Heart left ventricle (tissue), 16 donors: ENCODE measurements around the gene ZNF397. TPM values are rescaled to one million over a fixed set of nuclear protein-coding genes. Genes with fewer than 3 reads are reported as not detected.
A peak's percentile ranks its signal among the peaks of the same experiment; 100 is the strongest.

Source experiments
- ATAC-seq, 4 donors: fragments of 200-7000 bp; cut with Tn5 transposase; one replicate each; pipeline ENCODE4 v1.9.1; 2020 to 2022; ENCODE audit warnings: moderate library complexity in 4 of 4, mild to moderate bottlenecking in 3 of 4, moderate number of reproducible peaks in 1 of 4
- DNase-seq, 5 donors: peaks; one replicate each; pipeline ENCODE4 v3.0.0-alpha.2; 2020
- H3K27ac ChIP-seq, 12 donors: fragments of 200-600 bp; sonication (generic) in 4 of 12; one replicate each; pipeline versions ENCODE4 v1.5.0 to v1.8.0; 2016 to 2022; ENCODE audit warnings: mild to moderate bottlenecking in 2 of 12
- H3K27me3 ChIP-seq, 9 donors: fragments of 200-600 bp; sonication (generic) in 2 of 9; one replicate each; pipeline versions ENCODE4 v1.5.1 to v1.8.0; 2016 to 2022; ENCODE audit warnings: mild to moderate bottlenecking in 3 of 9
- H3K36me3 ChIP-seq, 9 donors: fragments of 200-600 bp; sonication (generic) in 2 of 9; one replicate each; pipeline versions ENCODE4 v1.5.0 to v1.8.0; 2018 to 2022; ENCODE audit warnings: mild to moderate bottlenecking in 2 of 9
- H3K4me1 ChIP-seq, 12 donors: fragments of 200-600 bp; sonication (generic) in 4 of 12; one replicate each; pipeline versions ENCODE4 v1.5.0 to v1.8.0; 2016 to 2022; ENCODE audit warnings: mild to moderate bottlenecking in 3 of 12
- H3K4me3 ChIP-seq, 12 donors: fragments of 200-600 bp; sonication (generic) in 4 of 12; one replicate each; pipeline versions ENCODE4 v1.5.0 to v1.8.0; 2017 to 2022; ENCODE audit warnings: mild to moderate bottlenecking in 9 of 12, moderate library complexity in 4 of 12
- H3K9me3 ChIP-seq, 12 donors: fragments of 200-600 bp; sonication (generic) in 4 of 12; one replicate each; pipeline versions ENCODE4 v1.5.0 to v1.8.0; 2016 to 2022; ENCODE audit warnings: mild to moderate bottlenecking in 1 of 12
- CTCF ChIP-seq, 12 donors: fragments of 200-600 bp; sonication (generic) in 4 of 12; IDR thresholded peaks; one replicate each; pipeline versions ENCODE4 v1.5.0 to v1.8.0; 2018 to 2022; ENCODE audit warnings: antibody characterized with exemption in 12 of 12, mild to moderate bottlenecking in 5 of 12
- POLR2A ChIP-seq, 2 donors: fragments of 450-650 bp; IDR thresholded peaks; one replicate each; pipeline ENCODE4 v1.6.1; 2017; ENCODE audit warnings: antibody characterized with exemption in 2 of 2, mild to moderate bottlenecking in 2 of 2, moderate library complexity in 2 of 2
- WGBS, 4 donors: extraction: QIAGEN DNeasy Blood & Tissue Kit in 2 of 4; methylation state at CpG; one replicate each; pipeline versions ENCODE4 v1.1.5 to v1.1.7; 2013 to 2018; 5-methylcytosine and 5-hydroxymethylcytosine counted together
- intact Hi-C, 10 donors: fragments of 100-400 bp; cut with DNase I; formaldehyde crosslinking; loops; one replicate each; pipeline versions ENCODE4 v1.11.1 to v1.14.2; 2022
- polyA plus RNA-seq, 2 donors: library from polyadenylated mRNA; stranded (reverse); fragments of 200-250 nt; gene quantifications; one replicate each; pipeline ENCODE4 v1.2.3, GENCODE V29; 2013
- total RNA-seq, 9 donors: library from RNA; depleted of rRNA in 2 of 9; stranded (reverse); fragments of >200 nt in 2 of 9; fragmentation: NEBNext Ultra II Directional in 3 of 9; extraction: Animal tissue kit (Norgen Biotek cat#: 25700) in 3 of 9; gene quantifications; one replicate each; pipeline versions ENCODE4 v1.1.0 to v1.2.4, GENCODE V29; 2016 to 2023
- donor health status: ischemic (EF 13 %, LVEDD 7.1; RV severe dilation, severe dysfunction).
- donor health status: healthy with polysubstance abuse.
- donor health status: DM: no; HTN: yes; CAD: no.
- donor health status: DM: no; HTN: no; CAD: no.
- donor health status: ischemic (EF 25% LVEDD 6.9; RV normal size, moderate dysfunction).
- donor health status: ischemic (EF 25% LVEDD 5.7; RV mildly dilated, moderate dysfunction).
- donor health status: healthy.
- donor health status: DM: yes; HTN: yes; CAD: no.
- donor health status: ischemic (EF 35%, LVEDD 5.7; RV mildly dilated, moderate dysfunction).
- donor health status: nonischemic (EF 11% LVEDD 7.7; RV severe dilation, severe dysfunction).
- donor health status: DM: yes; HTN: yes; CAD: no.
- donor health status: PGD.
- donor health status: ischemic (EF 29% LVEDD 5.4; RV normal size, mild dysfunction).
- donor health status: nonischemic (EF 23%, LVEDD 6.1; RV moderate dilation, normal function).

ZNF397 gene
- total and polyA plus RNA-seq, 11 donors: 7.8 to 20.0 (median 13.8) TPM

- 60 to 85% (median 81%) methylated on average over 2 of the region's 2 CpGs for WGBS, 4 donors
- peak overlapping the region in 1 of 12 donors; percentile 25 for H3K27ac ChIP-seq
- H3K4me1 ChIP-seq: peaks cover 0 to 29% (median 9%) of the 10 kb centered on the region in 12 donors
- H3K27me3 ChIP-seq: no peaks in the 10 kb centered on the region
- peaks cover 2 to 63% (median 32%) of the 10 kb centered on the region in 9 donors for H3K36me3 ChIP-seq
- intact Hi-C loops: loop anchor here in 3 of 10 donors (10.0 kb wide), 2 partner anchors 49 to 51 kb away; partner anchors contain the start of genes ZNF24 (in 2 of the 3) and ZNF397 (in 1 of the 3)
- ATAC-seq: peak in 2 of 4 donors; percentile 47 to 54
- H3K4me3 ChIP-seq: no peak overlapping the region
- TF ChIP-seq CTCF (IDR thresholded peaks at IDR 0.05) (no peak), POLR2A (IDR thresholded peaks at IDR 0.05) (no peak)
- H3K9me3 ChIP-seq: peaks cover 0 to 32% (median 14%) of the 10 kb centered on the region in 12 donors
- DNase-seq: no peak
Observed at GRCh38 chr18:35296060-35296459, 55.2 kb downstream of the ZNF397 start.

- peaks cover 4 to 100% (median 70%) of the 10 kb centered on the region in 12 donors for H3K9me3 ChIP-seq
- no peak for TF ChIP-seq CTCF (IDR thresholded peaks at IDR 0.05)
- DNase-seq (no peak), ATAC-seq (peak in 1 of 4 donors; percentile 34)
- 51 to 62% (median 56%) methylated on average over 4 of the region's 4 CpGs for WGBS, 4 donors
- H3K36me3 ChIP-seq: peaks cover 10 to 83% (median 30%) of the 10 kb centered on the region in 9 donors
- H3K4me3 ChIP-seq: no peak overlapping the region
- intact Hi-C loops: loop anchor here in 1 of 10 donors (10.0 kb wide), 1 partner anchor 59 kb away; the partner anchor contains the start of gene ZNF397
- H3K4me1 ChIP-seq: peaks cover 0 to 4% (median 0%) of the 10 kb centered on the region in 12 donors
- no peaks in the 10 kb centered on the region for H3K27me3 ChIP-seq
- no peak overlapping the region for H3K27ac ChIP-seq
Observed at GRCh38 chr18:35303610-35304009, 62.8 kb downstream of the ZNF397 start.

GRCh38 chr18:35306588-35307250 lies 65.9 kb downstream of the ZNF397 start:
- no peaks in the 10 kb centered on the region for H3K27me3 ChIP-seq

More at GRCh38 chr18:35306588-35307250, 65.9 kb downstream of the ZNF397 start:
- Histone ChIP-seq H3K4me3 (no peak overlapping the region), H3K4me1 (peaks cover 0 to 4% (median 0%) of the 10 kb centered on the region in 12 donors), H3K27ac (no peak overlapping the region), H3K36me3 (peaks cover 10 to 63% (median 22%) of the 10 kb centered on the region in 9 donors), H3K9me3 (peaks cover 4 to 100% (median 80%) of the 10 kb centered on the region in 12 donors)
- WGBS, 4 donors: 94 to 99% (median 98%) methylated on average over 5 of the region's 5 CpGs
- no peak for ATAC-seq
- no peak for DNase-seq
- intact Hi-C loops: loop anchor here in 1 of 10 donors (10.0 kb wide), 1 partner anchor 62 kb away; the partner anchor contains the start of gene ZNF397
- TF ChIP-seq CTCF (IDR thresholded peaks at IDR 0.05): no peak
- no peak for TF ChIP-seq POLR2A (IDR thresholded peaks at IDR 0.05)

Other genes with a start within 250 kb of the ZNF397 start
- 100 to 1,000 TPM in 8 of 9 donors, 10 to 100 TPM in 1; 80.2 to 190 (median 137) TPM for gene MAPRE2, start 199.6 kb upstream of the ZNF397 start, total RNA-seq
- 100 to 1,000 TPM in 1 of 2 donors, 10 to 100 TPM in 1; 36.4 to 138 TPM for gene MAPRE2, start 199.6 kb upstream of the ZNF397 start, polyA plus RNA-seq
- 10 to 100 TPM in 8 of 9 donors, 1 to 10 TPM in 1; 9.4 to 18.1 (median 13.8) TPM for gene ZSCAN30, start 49.2 kb downstream of the ZNF397 start, total RNA-seq
- gene ZSCAN30, start 49.2 kb downstream of the ZNF397 start, polyA plus RNA-seq: 10 to 100 TPM in 1 of 2 donors, 1 to 10 TPM in 1; 6.2 to 17.1 TPM
- 10 to 100 TPM; 32.3 to 53.3 (median 46.1) TPM for gene ZNF24, start 103.4 kb downstream of the ZNF397 start, total RNA-seq
- 10 to 100 TPM; 11.5 to 17.6 TPM for gene ZNF24, start 103.4 kb downstream of the ZNF397 start, polyA plus RNA-seq
- gene ZNF396, start 136.3 kb downstream of the ZNF397 start, total RNA-seq: 1 to 10 TPM in 3 of 9 donors, under 1 TPM in 6; 0.38 to 2.2 (median 0.85) TPM
- under 1 TPM; 0.19 to 0.72 TPM for gene ZNF396, start 136.3 kb downstream of the ZNF397 start, polyA plus RNA-seq